SK-N-SH (cell line): Measurements from ENCODE around the gene TMCO2. TPM values are rescaled to one million over a fixed set of nuclear protein-coding genes. Genes with fewer than 3 reads are reported as not detected.

Experiments
- CTCF ChIA-PET: fragments of 300-600, 350-600 bp; formaldehyde crosslinking; extraction: SDS; loops from one replicate; lab custom pipeline; 2021; lab: Yijun Ruan, JAX
- POLR2A ChIA-PET: fragments of 350-600 bp; sonication (Branson Sonifier 250); formaldehyde crosslinking; extraction: SDS; loops from one replicate; lab custom pipeline; 2020; ENCODE audit warnings: antibody characterized with exemption, inconsistent platforms; lab: Yijun Ruan, JAX
- DNase-seq: peaks from one replicate; pipeline ENCODE4 v3.0.0; 2012
- H2AFZ ChIP-seq: fragments of 200-600 bp; sonication (generic); 2 replicates; pipeline ENCODE4 v1.8.1; 2016; ENCODE audit warnings: antibody characterized with exemption, mild to moderate bottlenecking, low read depth
- H3F3A ChIP-seq: fragments of 200-600 bp; sonication (generic); replicated peaks from 2 replicates; pipeline ENCODE3; 2016; ENCODE audit warnings: antibody characterized with exemption, mild to moderate bottlenecking; ENCODE audit not compliant: insufficient read depth
- H3K27ac ChIP-seq, 2 experiments: fragments of 200-500 bp in 1 of 2; fragments of 200-600 bp in 1 of 2; sonication (Bioruptor generic) in 1 of 2; sonication (generic), shearing (Covaris generic) in 1 of 2; 2 replicates each; pipeline versions ENCODE4 v1.5.1 to v1.6.1; 2014 to 2016; ENCODE audit warnings: low read depth in 2 of 2, inconsistent platforms in 1 of 2, low read length in 1 of 2, mild to moderate bottlenecking in 1 of 2, mixed read lengths in 1 of 2
- H3K27me3 ChIP-seq: fragments of 200-600 bp; sonication (generic), shearing (Covaris generic); 2 replicates; pipeline ENCODE4 v1.6.1; 2016; ENCODE audit warnings: mixed run types; ENCODE audit not compliant: insufficient read depth
- H3K36me3 ChIP-seq, 2 experiments: fragments of 200-500 bp in 1 of 2; fragments of 200-600 bp in 1 of 2; sonication (Bioruptor generic) in 1 of 2; sonication (generic) in 1 of 2; replicated peaks in 1 of 2; 2 replicates each; pipeline versions ENCODE3 to v1.5.1; 2014 to 2016; ENCODE audit warnings: low read length in 1 of 2, mild to moderate bottlenecking in 1 of 2; ENCODE audit not compliant: insufficient read depth in 2 of 2, control insufficient read depth in 1 of 2
- H3K4me1 ChIP-seq, 2 experiments: fragments of 200-500 bp in 1 of 2; fragments of 200-600 bp in 1 of 2; sonication (Bioruptor generic) in 1 of 2; sonication (generic), shearing (Covaris generic) in 1 of 2; 2 replicates each; pipeline versions ENCODE4 v1.5.1 to v1.6.1; 2014 to 2016; ENCODE audit warnings: low read depth in 1 of 2, low read length in 1 of 2, mixed run types in 1 of 2; ENCODE audit not compliant: insufficient read depth in 2 of 2, control insufficient read depth in 1 of 2
- H3K4me2 ChIP-seq: fragments of 200-600 bp; sonication (generic), shearing (Covaris generic); 2 replicates; pipeline ENCODE4 v1.6.1; 2017; ENCODE audit warnings: mixed run types
- H3K4me3 ChIP-seq, 2 experiments: fragments of 200-500 bp in 1 of 2; fragments of 200-600 bp in 1 of 2; sonication (Bioruptor generic) in 1 of 2; sonication (generic), shearing (Covaris generic) in 1 of 2; 2 replicates each; pipeline versions ENCODE4 v1.5.1 to v1.8.1; 2014 to 2016; ENCODE audit warnings: low read depth in 2 of 2, inconsistent platforms in 1 of 2, low read length in 1 of 2, mild to moderate bottlenecking in 1 of 2, mixed read lengths in 1 of 2, moderate library complexity in 1 of 2
- H3K79me2 ChIP-seq: fragments of 200-600 bp; sonication (generic); 2 replicates; pipeline ENCODE4 v1.8.1; 2017; ENCODE audit warnings: mild to moderate bottlenecking; ENCODE audit not compliant: insufficient read depth
- H3K9ac ChIP-seq: fragments of 200-600 bp; sonication (generic); 2 replicates; pipeline ENCODE4 v1.6.1; 2017; ENCODE audit warnings: mixed run types
- H3K9me2 ChIP-seq: fragments of 200-600 bp; sonication (generic); 2 replicates; pipeline ENCODE4 v1.6.1; 2017; ENCODE audit warnings: mixed run types
- H3K9me3 ChIP-seq: fragments of 200-600 bp; sonication (generic); 2 replicates; pipeline ENCODE4 v1.6.1; 2017; ENCODE audit warnings: mixed run types, mild to moderate bottlenecking, moderate library complexity
- H4K20me1 ChIP-seq: fragments of 200-600 bp; sonication (generic); 2 replicates; pipeline ENCODE4 v1.6.1; 2017; ENCODE audit warnings: mild to moderate bottlenecking, mixed run types; ENCODE audit not compliant: insufficient read depth
- CHD2 ChIP-seq: fragments of 150-350 bp; IDR thresholded peaks from 2 replicates; pipeline ENCODE4 v1.6.1; 2018; ENCODE audit warnings: low read length; ENCODE audit not compliant: partially characterized antibody
- FOSL2 ChIP-seq: IDR thresholded peaks from 2 replicates; pipeline ENCODE4 v1.4.0; 2012; ENCODE audit warnings: low read depth, mild to moderate bottlenecking, moderate library complexity, borderline replicate concordance
- FOXJ3 ChIP-seq: sonication (generic); formaldehyde crosslinking; IDR thresholded peaks from 2 replicates; pipeline ENCODE4 v1.5.1; 2020; ENCODE audit warnings: mild to moderate bottlenecking, missing genetic modification reagents
- GABPA ChIP-seq: IDR thresholded peaks from 2 replicates; pipeline ENCODE4 v1.4.0; 2012; ENCODE audit warnings: low read depth, mild to moderate bottlenecking
- MXI1 ChIP-seq: IDR thresholded peaks from 2 replicates; pipeline ENCODE4 v1.6.1; 2012; ENCODE audit warnings: mild to moderate bottlenecking, low read depth, low read length, improper control_type of control experiment
- NFIC ChIP-seq: IDR thresholded peaks from 2 replicates; pipeline ENCODE4 v1.4.0; 2012; ENCODE audit warnings: borderline replicate concordance
- RAD21 ChIP-seq: IDR thresholded peaks from 2 replicates; pipeline ENCODE4 v1.6.1; 2012; ENCODE audit warnings: mild to moderate bottlenecking, low read length
- RXRA ChIP-seq: IDR thresholded peaks from 2 replicates; pipeline ENCODE4 v1.4.0; 2012; ENCODE audit warnings: low read depth, mild to moderate bottlenecking, borderline replicate concordance
- SIN3A ChIP-seq: IDR thresholded peaks from 2 replicates; pipeline ENCODE4 v1.6.1; 2012; ENCODE audit warnings: low read depth, mild to moderate bottlenecking, low read length, moderate library complexity, borderline replicate concordance
- TCF12 ChIP-seq: IDR thresholded peaks from 2 replicates; pipeline ENCODE4 v1.4.0; 2012
- USF2 ChIP-seq: fragments of 150-350 bp; IDR thresholded peaks from 2 replicates; pipeline ENCODE4 v1.6.1; 2017; ENCODE audit warnings: antibody characterized with exemption, low read length, low read depth, borderline replicate concordance
- YY1 ChIP-seq: IDR thresholded peaks from 2 replicates; pipeline ENCODE4 v1.4.0; 2012; ENCODE audit warnings: low read depth, mild to moderate bottlenecking
- WGBS: methylation state at CpG from one replicate; pipeline ENCODE4 v1.1.6; 2017; ENCODE audit warnings: low lambda C conversion rate; 5-methylcytosine and 5-hydroxymethylcytosine counted together
- polyA plus RNA-seq, 3 experiments: library from polyadenylated mRNA; depleted of rRNA; stranded (reverse); fragments of >200 nt; gene quantifications; 2 replicates each; pipeline ENCODE4 v1.2.3, GENCODE V29; 2012

Gene TMCO2
- 0.19 TPM in 1 of 2 replicates, not detected in the other for polyA plus RNA-seq (2012; rRNA removed)
- polyA plus RNA-seq (2012; cell fraction: cytosol; rRNA removed) = not detected in 2 replicates
- polyA plus RNA-seq (2012; cell fraction: nucleus; rRNA removed) = not detected in 2 replicates

- POLR2A ChIA-PET = no interaction called here
- no peak within 1 kb of the TSS for H3K4me2 ChIP-seq
- H3K9me2 ChIP-seq = no peaks in the 10 kb centered on the region
- H3K27me3 ChIP-seq = no peaks in the 10 kb centered on the region
- H3K79me2 ChIP-seq = no peaks in the 10 kb centered on the region
- H3K9ac ChIP-seq = no peak within 1 kb of the TSS
- H3K4me3 ChIP-seq = no peak within 1 kb of the TSS
- no peak for DNase-seq
- H3K4me1 ChIP-seq = peaks cover 0 to 10% of the 10 kb centered on the region in 2 experiments; a peak in 1 of 4 replicates
- CTCF ChIA-PET = interaction anchor here (1.2 to 1.3 kb wide), 2 partner anchors 67 to 91 kb away, joined by 5 read pairs; no protein-coding TSS in a partner anchor
- no peaks in the 10 kb centered on the region for H3K36me3 ChIP-seq
- H2AFZ ChIP-seq = no peak within 1 kb of the TSS
- H3K9me3 ChIP-seq = no peaks in the 10 kb centered on the region
- no peaks in the 10 kb centered on the region for H4K20me1 ChIP-seq
- no peak for TF ChIP-seq RAD21
- TF ChIP-seq FOSL2 = no peak
- no peak for TF ChIP-seq NFIC
- TF ChIP-seq TCF12 = no peak
- no peak for TF ChIP-seq FOXJ3 (CRISPR knock-in tag)
- TF ChIP-seq, all 33 proteins: peak for 0
- peaks cover 24% of the 10 kb centered on the region for H3F3A ChIP-seq
- WGBS = 50% methylated on average over 1 of the region's 1 CpG
- H3K27ac ChIP-seq = no peak within 1 kb of the TSS
These were observed at the start of gene TMCO2 for GRCh38 chr1:40247655-40248054. Gene TMCO2 (plus strand): TSS chr1:40247937. CDS start chr1:40247994, 57 bp downstream.

GRCh38 chr1:40199126-40199525 lies 48.6 kb upstream of the TMCO2 start:
- Histone ChIP-seq H4K20me1 (no peaks in the 10 kb centered on the region), H3F3A (peaks cover 10% of the 10 kb centered on the region), H3K79me2 (peaks cover 35% of the 10 kb centered on the region; the same call in 1 of the 2 replicates), H3K4me2 (no peak overlapping the region), H3K36me3 (peaks cover 17 to 46% of the 10 kb centered on the region in 2 experiments), H3K9me2 (no peaks in the 10 kb centered on the region), H3K4me3 (no peak overlapping the region), H2AFZ (no peak overlapping the region), H3K4me1 (no peaks in the 10 kb centered on the region), H3K27ac (no peak overlapping the region), H3K9ac (no peak overlapping the region), H3K9me3 (no peaks in the 10 kb centered on the region), H3K27me3 (no peaks in the 10 kb centered on the region)
- DNase-seq = no peak
- whole genome bisulfite sequencing = 97% methylated on average over 3 of the region's 3 CpGs
- ChIA-PET POLR2A (no interaction called here), CTCF (interaction anchor here (1.0 to 3.0 kb wide), 3 partner anchors 13 to 140 kb away, joined by 3 to 13 read pairs (median 5); no protein-coding TSS in a partner anchor)
- TF ChIP-seq CHD2 (no peak), MXI1 (no peak), RXRA (no peak), YY1 (no peak), FOXJ3 (CRISPR knock-in tag) (no peak)

- DNase-seq = no peak
- no peaks in the 10 kb centered on the region for H4K20me1 ChIP-seq
- no peak overlapping the region for H3K4me3 ChIP-seq
- TF ChIP-seq GABPA (no peak), USF2 (no peak), YY1 (no peak), SIN3A (no peak)
- no peak overlapping the region for H3K27ac ChIP-seq
- H3K9ac ChIP-seq = no peak overlapping the region
- no peaks in the 10 kb centered on the region for H3K9me2 ChIP-seq
- no peak overlapping the region for H3K4me2 ChIP-seq
- POLR2A ChIA-PET = no interaction called here
- no peaks in the 10 kb centered on the region for H3K4me1 ChIP-seq
- H3K27me3 ChIP-seq = no peaks in the 10 kb centered on the region
- H2AFZ ChIP-seq = no peak overlapping the region
- CTCF ChIA-PET = interaction anchor here (0.6 to 2.3 kb wide), 4 partner anchors 19 to 134 kb away, joined by 3 to 12 read pairs (median 4); no protein-coding TSS in a partner anchor
- H3F3A ChIP-seq = no peaks in the 10 kb centered on the region
- H3K36me3 ChIP-seq = peaks cover 19 to 31% of the 10 kb centered on the region in 2 experiments
- H3K79me2 ChIP-seq = peaks cover 35% of the 10 kb centered on the region
- no peaks in the 10 kb centered on the region for H3K9me3 ChIP-seq
- WGBS = 97% methylated on average over 4 of the region's 4 CpGs
These were observed 42.9 kb upstream of the TMCO2 start for GRCh38 chr1:40204856-40205255.
